Stimulated activated naive CD8-positive, alpha-beta T cell treated with anti-CD3 and anti-CD28 coated beads, Interleukin-15, Interleukin-2, amounts not matched to agents 100 ng/mL and 50 ng/mL, for 24 hours (primary cell): ENCODE measurements around the gene PDLIM5.
"Not testable (repeated sequence)": the region's sequence is repeated elsewhere in the genome, so short reads cannot be mapped to it uniquely, and the experiment has no call there.

Source experiments
- H3K27ac Mint-ChIP-seq: one replicate; pipeline ENCODE4 v1.8.0; 2021; ENCODE audit warnings: mild to moderate bottlenecking, mixed read lengths
- H3K27me3 Mint-ChIP-seq: one replicate; pipeline ENCODE4 v1.8.0; 2021; ENCODE audit warnings: mixed read lengths
- H3K36me3 Mint-ChIP-seq: one replicate; pipeline ENCODE4 v1.8.0; 2021; ENCODE audit warnings: low read depth, mixed read lengths
- H3K4me1 Mint-ChIP-seq: one replicate; pipeline ENCODE4 v1.8.0; 2021; ENCODE audit warnings: low read depth, mixed read lengths
- H3K4me3 Mint-ChIP-seq: one replicate; pipeline ENCODE4 v1.8.0; 2021; ENCODE audit warnings: mild to moderate bottlenecking, mixed read lengths
- H3K9me3 Mint-ChIP-seq: one replicate; pipeline ENCODE4 v1.8.0; 2021; ENCODE audit warnings: mixed read lengths

The PDLIM5 gene

GRCh38 chr4:94551643-94552564, 100.2 kb downstream of the PDLIM5 start:
- no peaks in the 10 kb centered on the region for H3K4me1 Mint-ChIP-seq
- H3K27me3 Mint-ChIP-seq: no peaks in the 10 kb centered on the region
- H3K27ac Mint-ChIP-seq: no peak overlapping the region
- H3K36me3 Mint-ChIP-seq: peaks cover 9% of the 10 kb centered on the region
- H3K9me3 Mint-ChIP-seq: peaks cover 4% of the 10 kb centered on the region
- H3K4me3 Mint-ChIP-seq: no peak overlapping the region

GRCh38 chr4:94556047-94556446, 104.3 kb downstream of the PDLIM5 start:
- not testable (repeated sequence) for H3K27ac Mint-ChIP-seq, H3K9me3 Mint-ChIP-seq, H3K4me1 Mint-ChIP-seq

DNA sequence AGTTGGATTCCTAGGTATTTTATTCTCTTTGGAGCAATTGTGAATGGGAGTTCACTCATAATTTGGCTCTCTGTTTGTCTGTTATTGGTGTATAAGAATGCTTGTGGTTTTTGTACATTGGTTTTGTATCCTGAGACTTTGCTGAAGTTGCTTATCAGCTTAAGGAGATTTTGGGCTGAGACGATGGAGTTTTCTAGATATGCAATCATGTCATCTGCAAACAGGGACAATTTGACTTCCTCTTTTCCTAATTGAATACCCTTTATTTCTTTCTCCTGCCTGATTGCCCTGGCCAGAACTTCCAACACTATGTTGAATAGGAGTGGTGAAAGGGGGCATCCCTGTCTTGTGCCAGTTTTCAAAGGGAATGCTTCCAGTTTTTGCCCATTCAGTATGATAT, 105.9 kb downstream of the PDLIM5 start:
- not testable (repeated sequence) for H3K9me3 Mint-ChIP-seq, H3K36me3 Mint-ChIP-seq, H3K4me3 Mint-ChIP-seq, H3K27me3 Mint-ChIP-seq, H3K27ac Mint-ChIP-seq, H3K4me1 Mint-ChIP-seq

More at GRCh38 chr4:94556047-94556446, 104.3 kb downstream of the PDLIM5 start:
- not testable (repeated sequence) for H3K27me3 Mint-ChIP-seq, H3K4me3 Mint-ChIP-seq, H3K36me3 Mint-ChIP-seq

GRCh38 chr4:94558392-94558904, 106.7 kb downstream of the PDLIM5 start:
- Mint-ChIP-seq H3K9me3 (no peaks in the 10 kb centered on the region), H3K36me3 (no peaks in the 10 kb centered on the region)

GRCh38 chr4:94559351-94559806, 107.6 kb downstream of the PDLIM5 start:
- no peaks in the 10 kb centered on the region for H3K36me3 Mint-ChIP-seq
- H3K9me3 Mint-ChIP-seq: no peaks in the 10 kb centered on the region
- H3K27me3 Mint-ChIP-seq: no peaks in the 10 kb centered on the region
- no peaks in the 10 kb centered on the region for H3K4me1 Mint-ChIP-seq
- H3K27ac Mint-ChIP-seq: no peak overlapping the region
- no peak overlapping the region for H3K4me3 Mint-ChIP-seq

More at GRCh38 chr4:94558392-94558904, 106.7 kb downstream of the PDLIM5 start:
- no peaks in the 10 kb centered on the region for H3K4me1 Mint-ChIP-seq
- H3K27me3 Mint-ChIP-seq: no peaks in the 10 kb centered on the region
- H3K27ac Mint-ChIP-seq: no peak overlapping the region
- no peak overlapping the region for H3K4me3 Mint-ChIP-seq

DNA sequence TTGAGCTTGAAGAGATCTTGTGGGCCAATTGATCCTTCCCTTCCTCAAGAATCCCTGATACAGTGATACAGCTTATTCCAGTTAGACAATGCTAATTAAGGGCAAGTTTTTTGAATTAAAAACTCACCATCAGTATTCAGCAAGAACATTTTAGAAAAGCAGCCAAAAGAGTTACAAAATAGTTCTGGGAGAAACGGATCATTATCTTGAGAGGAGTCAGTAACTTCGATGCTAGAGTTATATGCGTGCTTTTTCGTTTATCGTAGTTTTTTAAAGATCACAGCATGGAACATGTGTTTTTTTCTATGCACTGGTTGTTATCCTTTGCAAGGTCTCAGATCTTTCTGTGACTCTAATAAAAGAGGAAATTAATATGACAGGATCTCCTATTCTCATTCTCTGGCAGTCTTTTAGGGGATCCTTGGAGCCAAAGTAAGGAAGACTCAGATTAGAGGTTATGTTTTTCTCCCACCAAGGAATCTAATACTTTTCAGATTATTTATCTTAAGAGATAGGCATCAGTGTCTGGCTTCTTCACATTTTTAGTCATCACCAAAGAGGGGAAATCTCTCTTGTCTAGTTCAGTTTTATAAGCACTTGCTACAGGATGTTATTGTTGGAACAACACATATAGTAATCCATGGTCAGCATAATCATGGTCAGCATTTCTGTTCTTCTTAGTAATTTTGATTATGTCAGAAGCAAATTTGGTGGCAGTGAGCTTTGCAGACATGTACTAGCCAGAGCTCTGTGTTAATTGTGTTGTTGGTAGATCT, 109.7 kb downstream of the PDLIM5 start:
- H3K4me3 Mint-ChIP-seq: no peak overlapping the region
- no peaks in the 10 kb centered on the region for H3K4me1 Mint-ChIP-seq
- no peak overlapping the region for H3K27ac Mint-ChIP-seq

GRCh38 chr4:94562285-94562684, 110.5 kb downstream of the PDLIM5 start:
- H3K9me3 Mint-ChIP-seq: no peaks in the 10 kb centered on the region

More for the DNA sequence above, 109.7 kb downstream of the PDLIM5 start:
- Mint-ChIP-seq H3K9me3 (no peaks in the 10 kb centered on the region), H3K27me3 (no peaks in the 10 kb centered on the region), H3K36me3 (no peaks in the 10 kb centered on the region)

DNA sequence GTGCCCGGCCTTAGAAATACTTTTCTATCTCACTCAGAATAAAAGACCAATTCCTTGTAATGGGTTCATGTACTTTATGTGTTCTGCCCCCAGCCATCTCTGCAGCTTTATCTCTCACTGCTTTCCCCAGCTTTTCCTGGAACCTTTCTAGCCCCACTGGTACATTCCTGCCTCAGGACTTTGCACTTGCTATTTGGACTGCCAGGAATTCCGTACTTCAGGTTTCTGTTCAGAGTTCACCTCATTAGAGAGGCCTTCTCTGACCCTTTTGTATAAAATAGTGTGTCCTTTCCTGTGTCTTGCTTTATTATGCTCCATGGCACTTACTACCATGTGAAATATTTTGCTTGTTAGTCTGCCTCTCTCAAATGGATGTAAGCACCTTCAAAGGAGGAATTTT, 112.5 kb downstream of the PDLIM5 start:
- H3K4me3 Mint-ChIP-seq: no peak overlapping the region
- no peaks in the 10 kb centered on the region for H3K36me3 Mint-ChIP-seq
- no peaks in the 10 kb centered on the region for H3K9me3 Mint-ChIP-seq
- H3K27ac Mint-ChIP-seq: no peak overlapping the region
- no peaks in the 10 kb centered on the region for H3K27me3 Mint-ChIP-seq
- peaks cover 4% of the 10 kb centered on the region for H3K4me1 Mint-ChIP-seq

More at GRCh38 chr4:94562285-94562684, 110.5 kb downstream of the PDLIM5 start:
- Mint-ChIP-seq H3K4me1 (no peaks in the 10 kb centered on the region), H3K27ac (no peak overlapping the region), H3K4me3 (no peak overlapping the region), H3K36me3 (no peaks in the 10 kb centered on the region), H3K27me3 (no peaks in the 10 kb centered on the region)

DNA sequence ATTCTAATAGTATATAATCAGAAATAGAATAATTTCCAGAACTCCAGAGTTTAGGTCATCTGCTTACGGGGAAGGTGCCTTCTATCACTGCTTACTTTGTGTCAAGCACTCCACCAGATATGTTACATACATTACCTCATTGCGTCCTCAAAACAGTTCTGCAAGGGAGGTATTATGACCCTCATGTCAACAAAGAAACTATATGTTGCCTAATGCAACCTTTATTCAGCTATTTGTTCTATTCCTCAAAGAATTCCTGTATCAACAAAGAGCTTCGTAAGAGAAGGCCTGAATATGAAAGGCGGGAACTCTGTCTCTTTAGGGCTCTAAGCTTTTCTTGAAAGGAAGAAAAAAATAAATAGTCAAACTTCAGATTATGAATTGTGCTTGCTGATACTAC, 114.7 kb downstream of the PDLIM5 start:
- H3K4me1 Mint-ChIP-seq: peaks cover 4% of the 10 kb centered on the region
- no peak overlapping the region for H3K4me3 Mint-ChIP-seq
- no peaks in the 10 kb centered on the region for H3K27me3 Mint-ChIP-seq
- H3K27ac Mint-ChIP-seq: no peak overlapping the region
- no peaks in the 10 kb centered on the region for H3K9me3 Mint-ChIP-seq
- no peaks in the 10 kb centered on the region for H3K36me3 Mint-ChIP-seq

DNA sequence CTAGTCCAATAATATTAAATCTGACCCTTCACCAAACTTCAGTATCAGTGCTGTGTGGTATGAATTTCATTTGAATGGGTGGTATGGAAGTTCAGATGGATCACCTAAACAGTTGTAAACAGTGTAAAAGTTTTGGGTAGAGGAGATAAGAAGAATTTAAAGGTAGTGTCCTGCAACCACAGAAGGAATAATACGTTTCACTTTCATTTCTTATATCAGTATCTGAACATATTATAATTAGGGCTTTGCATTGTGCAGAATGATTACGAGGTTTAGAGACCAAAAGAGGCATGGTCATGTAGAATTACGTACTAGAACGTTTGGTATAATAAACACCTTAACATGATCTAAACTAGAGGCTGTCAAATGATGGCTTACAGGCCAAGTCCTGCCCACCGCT, 116.1 kb downstream of the PDLIM5 start:
- no peaks in the 10 kb centered on the region for H3K27me3 Mint-ChIP-seq
- H3K9me3 Mint-ChIP-seq: no peaks in the 10 kb centered on the region
- no peaks in the 10 kb centered on the region for H3K36me3 Mint-ChIP-seq
- peaks cover 4% of the 10 kb centered on the region for H3K4me1 Mint-ChIP-seq
- no peak overlapping the region for H3K27ac Mint-ChIP-seq
- no peak overlapping the region for H3K4me3 Mint-ChIP-seq

GRCh38 chr4:94570558-94570957, 118.8 kb downstream of the PDLIM5 start:
- Mint-ChIP-seq H3K9me3 (no peaks in the 10 kb centered on the region), H3K4me1 (peaks cover 4% of the 10 kb centered on the region), H3K27ac (no peak overlapping the region), H3K27me3 (no peaks in the 10 kb centered on the region), H3K4me3 (no peak overlapping the region), H3K36me3 (peaks cover 2% of the 10 kb centered on the region)

DNA sequence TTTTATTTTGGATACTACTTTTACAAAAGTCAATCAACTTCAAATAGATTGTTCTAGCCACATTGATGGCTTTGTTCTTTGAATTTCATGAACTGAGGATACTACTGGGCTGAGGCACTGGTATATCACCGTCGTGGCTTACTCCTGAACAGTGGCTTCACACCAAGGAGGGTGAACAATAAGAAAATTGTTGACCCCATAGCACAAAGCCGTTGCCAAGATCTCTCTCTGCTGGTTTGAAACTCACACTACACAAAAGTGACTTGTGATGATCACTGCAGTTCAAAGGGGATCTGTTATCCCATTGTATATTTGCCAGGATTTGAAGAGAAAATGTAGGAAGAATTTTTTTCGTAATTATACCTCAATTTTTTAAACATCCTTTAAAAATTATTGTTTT, 119.6 kb downstream of the PDLIM5 start:
- Mint-ChIP-seq H3K36me3 (peaks cover 10% of the 10 kb centered on the region), H3K9me3 (no peaks in the 10 kb centered on the region), H3K4me1 (peaks cover 4% of the 10 kb centered on the region), H3K27me3 (no peaks in the 10 kb centered on the region), H3K4me3 (no peak overlapping the region), H3K27ac (no peak overlapping the region)

DNA sequence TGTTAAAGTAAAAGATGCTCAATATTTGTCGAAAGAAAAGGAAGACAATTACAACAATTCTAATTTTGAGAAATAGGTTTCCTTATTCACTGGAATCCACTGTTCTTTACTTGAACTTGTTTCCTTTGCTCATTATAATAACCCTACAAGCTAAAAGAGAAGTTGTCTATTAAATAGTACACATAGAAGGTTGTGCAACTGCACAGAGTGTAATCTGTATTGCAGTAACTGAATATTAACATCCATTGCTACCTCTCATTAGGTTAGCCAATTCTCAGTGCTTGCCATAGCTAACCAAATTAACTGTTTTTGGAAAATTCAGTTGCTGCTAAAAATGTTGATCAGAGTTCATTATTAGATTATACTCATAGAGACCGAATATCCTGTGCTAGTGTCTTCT, 120.0 kb downstream of the PDLIM5 start:
- H3K27ac Mint-ChIP-seq: no peak overlapping the region
- H3K4me3 Mint-ChIP-seq: no peak overlapping the region
- H3K9me3 Mint-ChIP-seq: no peaks in the 10 kb centered on the region
- H3K36me3 Mint-ChIP-seq: peaks cover 12% of the 10 kb centered on the region
- no peaks in the 10 kb centered on the region for H3K27me3 Mint-ChIP-seq
- peaks cover 4% of the 10 kb centered on the region for H3K4me1 Mint-ChIP-seq

DNA sequence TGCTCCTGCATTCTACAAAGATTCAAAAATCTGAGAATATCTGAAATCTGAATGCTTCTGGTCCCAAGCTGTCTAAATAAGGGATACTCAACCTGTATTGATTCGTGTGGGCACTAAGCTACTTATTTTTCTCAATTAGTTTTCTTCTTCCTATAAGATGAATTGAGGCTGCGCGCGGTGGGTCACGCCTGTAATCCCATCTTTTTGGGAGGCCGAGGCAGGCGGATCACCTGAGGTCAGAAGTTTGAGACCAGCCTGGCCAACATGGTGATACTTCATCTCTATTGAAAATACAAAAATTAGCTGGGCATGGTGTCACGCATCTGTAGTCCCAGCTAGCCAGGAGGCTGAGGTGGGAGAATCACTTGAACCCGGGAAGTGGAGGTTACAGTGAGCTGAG, 122.3 kb downstream of the PDLIM5 start:
- H3K4me1 Mint-ChIP-seq: no peaks in the 10 kb centered on the region
- no peak overlapping the region for H3K4me3 Mint-ChIP-seq
- H3K36me3 Mint-ChIP-seq: peaks cover 12% of the 10 kb centered on the region
- no peaks in the 10 kb centered on the region for H3K27me3 Mint-ChIP-seq
- no peak overlapping the region for H3K27ac Mint-ChIP-seq
- H3K9me3 Mint-ChIP-seq: no peaks in the 10 kb centered on the region

DNA sequence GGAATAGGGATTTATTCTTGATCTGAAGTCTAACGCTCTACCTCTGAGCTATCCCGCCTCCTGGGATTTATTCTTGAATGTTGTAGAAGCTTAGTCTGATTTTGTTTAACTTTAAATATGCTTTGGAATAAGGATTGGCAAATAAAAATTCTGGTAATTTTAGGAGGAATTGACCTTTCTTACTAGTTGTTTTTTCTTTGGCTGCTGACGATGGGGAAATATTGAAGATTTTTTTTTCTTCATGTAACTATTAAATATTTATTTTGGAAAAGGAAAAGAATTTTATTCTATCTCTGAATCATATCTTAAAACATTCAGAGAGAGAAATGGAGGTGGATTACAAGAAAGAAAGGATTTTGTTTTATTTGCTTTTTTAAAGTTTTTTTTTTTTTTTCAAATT, 122.9 kb downstream of the PDLIM5 start:
- Mint-ChIP-seq H3K36me3 (peaks cover 12% of the 10 kb centered on the region), H3K27me3 (no peaks in the 10 kb centered on the region), H3K9me3 (no peaks in the 10 kb centered on the region), H3K4me1 (no peaks in the 10 kb centered on the region), H3K4me3 (no peak overlapping the region), H3K27ac (no peak overlapping the region)
